CD4-positive, alpha-beta T cell treated with Interleukin-15 for 4 hours (primary cell): ENCODE data around the gene COL23A1.

Experiments
- DNase-seq: peaks from one replicate; pipeline ENCODE4 v3.0.0-alpha.2; 2020; ENCODE audit warnings: low spot score

COL23A1 gene

GRCh38 chr5:178222292-178222691 is 367.9 kb downstream of the COL23A1 start:
- DNase-seq = no peak

- DNase-seq = no peak
These were observed 368.3 kb downstream of the COL23A1 start for GRCh38 chr5:178221853-178222252.

GRCh38 chr5:178221282-178221681 is 368.9 kb downstream of the COL23A1 start:
- no peak for DNase-seq

GRCh38 chr5:178218827-178219226 is 371.4 kb downstream of the COL23A1 start:
- no peak for DNase-seq

GRCh38 chr5:178218237-178218776 is 371.9 kb downstream of the COL23A1 start:
- DNase-seq = no peak

- no peak for DNase-seq
These were observed 373.4 kb downstream of the COL23A1 start for GRCh38 chr5:178216779-178217178.

- DNase-seq = no peak
These were observed 374.1 kb downstream of the COL23A1 start for GRCh38 chr5:178216088-178216534.

GRCh38 chr5:178215280-178216002 is 374.8 kb downstream of the COL23A1 start:
- DNase-seq = no peak

- no peak for DNase-seq
These were observed 375.9 kb downstream of the COL23A1 start for GRCh38 chr5:178214160-178214803.

GRCh38 chr5:178213748-178214151 is 376.4 kb downstream of the COL23A1 start:
- DNase-seq = no peak

GRCh38 chr5:178213003-178213461 is 377.2 kb downstream of the COL23A1 start:
- DNase-seq = no peak

GRCh38 chr5:178212241-178213002 is 377.8 kb downstream of the COL23A1 start:
- no peak for DNase-seq

- no peak for DNase-seq
These were observed 378.8 kb downstream of the COL23A1 start for GRCh38 chr5:178211095-178212048.

- no peak for DNase-seq
These were observed 379.5 kb downstream of the COL23A1 start for GRCh38 chr5:178210686-178211085.

GRCh38 chr5:178210073-178210535 is 380.1 kb downstream of the COL23A1 start:
- no peak for DNase-seq

- DNase-seq = no peak
These were observed 380.7 kb downstream of the COL23A1 start for GRCh38 chr5:178209334-178210072.

GRCh38 chr5:178208540-178209227 is 381.5 kb downstream of the COL23A1 start:
- no peak for DNase-seq

GRCh38 chr5:178207917-178208280 is 382.3 kb downstream of the COL23A1 start:
- DNase-seq = no peak

- no peak for DNase-seq
These were observed 382.8 kb downstream of the COL23A1 start for GRCh38 chr5:178207183-178207916.
